WTC11 (cell line): Measurements from ENCODE around the gene PRKN. TPM values are rescaled to one million over a fixed set of nuclear protein-coding genes. Genes with fewer than 3 reads are reported as not detected.
A peak's percentile ranks its signal among the peaks of the same experiment; 100 is the strongest.

ENCODE experiments used
- ATAC-seq: fragments of 200-7000 bp; cut with Tn5 transposase; 2 replicates; pipeline ENCODE4 v1.10.0; 2021; ENCODE audit warnings: mild to moderate bottlenecking, moderate library complexity
- CTCF ChIA-PET: fragments of 300-600 bp; sonication (Branson Sonifier 250); formaldehyde crosslinking; loops from one replicate; lab custom pipeline; 2021; ENCODE audit warnings: antibody characterized with exemption; lab: Charles Lee
- POLR2A ChIA-PET: fragments of 350-600 bp; sonication (Branson Sonifier 250); formaldehyde crosslinking; loops from one replicate; lab custom pipeline; 2021; ENCODE audit warnings: antibody characterized with exemption; lab: Charles Lee
- DNase-seq: peaks from one replicate; pipeline ENCODE4 v3.0.0; 2021; ENCODE audit warnings: low spot score
- H3K27ac Mint-ChIP-seq: 2 replicates; pipeline ENCODE4 v1.8.0; 2021; ENCODE audit warnings: mixed read lengths
- H3K27me3 Mint-ChIP-seq: 2 replicates; pipeline ENCODE4 v1.8.0; 2021; ENCODE audit warnings: low read depth, mild to moderate bottlenecking, moderate library complexity, mixed read lengths
- H3K36me3 Mint-ChIP-seq: 2 replicates; pipeline ENCODE4 v1.8.0; 2021; ENCODE audit warnings: mixed read lengths
- H3K4me1 Mint-ChIP-seq: 2 replicates; pipeline ENCODE4 v1.8.0; 2022; ENCODE audit warnings: mixed read lengths
- H3K4me3 Mint-ChIP-seq: 2 replicates; pipeline ENCODE4 v1.8.0; 2021; ENCODE audit warnings: mild to moderate bottlenecking, moderate library complexity, mixed read lengths
- H3K9me3 Mint-ChIP-seq: 2 replicates; pipeline ENCODE4 v1.8.0; 2021; ENCODE audit warnings: mixed read lengths
- E2F4 ChIP-seq: sonication (generic); formaldehyde crosslinking; IDR thresholded peaks from 2 replicates; pipeline ENCODE4 v1.8.1; 2022; ENCODE audit warnings: low read depth, mild to moderate bottlenecking, moderate library complexity, missing genetic modification reagents, borderline replicate concordance
- ELF4 ChIP-seq: sonication (generic); formaldehyde crosslinking; IDR thresholded peaks from 2 replicates; pipeline ENCODE4 v1.8.1; 2022; ENCODE audit warnings: low read depth, mild to moderate bottlenecking, moderate library complexity, missing genetic modification reagents
- FOXJ3 ChIP-seq: sonication (generic); formaldehyde crosslinking; IDR thresholded peaks from 2 replicates; pipeline ENCODE4 v1.9.0; 2021; ENCODE audit warnings: missing genetic modification reagents, mild to moderate bottlenecking, borderline replicate concordance
- FOXK1 ChIP-seq: sonication (generic); formaldehyde crosslinking; IDR thresholded peaks from 2 replicates; pipeline ENCODE4 v1.8.0; 2022; ENCODE audit warnings: mild to moderate bottlenecking, moderate library complexity, missing genetic modification reagents
- GABPB1 ChIP-seq: sonication (generic); formaldehyde crosslinking; IDR thresholded peaks from 2 replicates; pipeline ENCODE4 v1.8.1; 2023; ENCODE audit warnings: mild to moderate bottlenecking, missing genetic modification reagents
- OVOL2 ChIP-seq: fragments of 250-450 bp; sonication (Bioruptor Pico); IDR thresholded peaks from 2 replicates; pipeline ENCODE4 v1.9.0; 2021; ENCODE audit warnings: mild to moderate bottlenecking, borderline replicate concordance
- PRRX2 ChIP-seq: fragments of 250-450 bp; sonication (Bioruptor Pico); IDR thresholded peaks from 2 replicates; pipeline ENCODE4 v1.8.0; 2021; ENCODE audit warnings: mild to moderate bottlenecking
- SMAD3 ChIP-seq: sonication (generic); formaldehyde crosslinking; IDR thresholded peaks from 2 replicates; pipeline ENCODE4 v1.8.0; 2022; ENCODE audit warnings: missing genetic modification reagents, mild to moderate bottlenecking, borderline replicate concordance
- SMAD4 ChIP-seq: sonication (generic); formaldehyde crosslinking; IDR thresholded peaks from 2 replicates; pipeline ENCODE4 v1.8.0; 2022; ENCODE audit warnings: mild to moderate bottlenecking, missing genetic modification reagents
- ZBTB21 ChIP-seq: sonication (generic); formaldehyde crosslinking; IDR thresholded peaks from 2 replicates; pipeline ENCODE4 v1.8.1; 2023; ENCODE audit warnings: mild to moderate bottlenecking, missing genetic modification reagents, borderline replicate concordance
- ZMAT4 ChIP-seq: fragments of 250-450 bp; sonication (Bioruptor Pico); IDR thresholded peaks from 2 replicates; pipeline ENCODE4 v1.9.0; 2021; ENCODE audit warnings: mild to moderate bottlenecking
- ZNF138 ChIP-seq: sonication (generic); formaldehyde crosslinking; conservative IDR thresholded peaks from 2 replicates; pipeline ENCODE4 v1.8.1; 2022; ENCODE audit warnings: mild to moderate bottlenecking, moderate library complexity, missing genetic modification reagents
- ZNF281 ChIP-seq: sonication (generic); formaldehyde crosslinking; IDR thresholded peaks from 2 replicates; pipeline ENCODE4 v1.8.0; 2023; ENCODE audit warnings: mild to moderate bottlenecking, missing genetic modification reagents
- ZNF416 ChIP-seq: fragments of 250-450 bp; sonication (Bioruptor Pico); IDR thresholded peaks from 2 replicates; pipeline ENCODE4 v1.9.0; 2021; ENCODE audit warnings: mild to moderate bottlenecking, inconsistent platforms
- ZSCAN18 ChIP-seq: fragments of 250-450 bp; sonication (Bioruptor Pico); IDR thresholded peaks from 2 replicates; pipeline ENCODE4 v2.1.2; 2022; ENCODE audit warnings: mild to moderate bottlenecking, moderate library complexity
- total RNA-seq: library from RNA; stranded (reverse); gene quantifications from 3 replicates; pipeline ENCODE4 v1.2.3, GENCODE V29; 2021

Gene PRKN
- total RNA-seq, 1 experiment from 2014 or later: 0.59 TPM

GRCh38 chr6:161564952-161565351 lies 1162.6 kb downstream of the PRKN start (continued):
- TF ChIP-seq ZNF281 (CRISPR knock-in tag) (no peak), ELF4 (CRISPR knock-in tag) (no peak), SMAD4 (no peak), ZSCAN18 (no peak), GABPB1 (CRISPR knock-in tag) (no peak), PRRX2 (no peak), ZMAT4 (CRISPR knock-in tag) (no peak), E2F4 (CRISPR knock-in tag) (no peak), ZNF416 (CRISPR knock-in tag) (no peak), SMAD3 (CRISPR knock-in tag) (no peak), ZBTB21 (CRISPR knock-in tag) (no peak), FOXJ3 (no peak), OVOL2 (CRISPR knock-in tag) (no peak)

- CTCF ChIA-PET: no interaction called here
- H3K4me1 Mint-ChIP-seq: no peaks in the 10 kb centered on the region
These were observed 1165.7 kb downstream of the PRKN start for GRCh38 chr6:161561908-161562307.

GRCh38 chr6:161557333-161558107 lies 1170.0 kb downstream of the PRKN start:
- POLR2A ChIA-PET: no interaction called here
- DNase-seq (no peak), ATAC-seq (peak; percentile 89)
- TF ChIP-seq FOXK1 (CRISPR knock-in tag) (no peak), ZSCAN18 (0 out of 2 replicates have a peak, but pooled peaks have one; percentile 35)
- TF ChIP-seq, all 79 proteins: peak for 1
- Mint-ChIP-seq H3K27ac (no peak overlapping the region), H3K9me3 (peaks cover 27% of the 10 kb centered on the region), H3K27me3 (no peaks in the 10 kb centered on the region), H3K36me3 (peaks cover 16% of the 10 kb centered on the region), H3K4me3 (no peak overlapping the region), H3K4me1 (no peaks in the 10 kb centered on the region)
- CTCF ChIA-PET: interaction anchor here (1.0 to 2.2 kb wide), 8 partner anchors 60 to 566 kb away, joined by 4 to 10 read pairs (median 8); no protein-coding TSS in a partner anchor

More at GRCh38 chr6:161561908-161562307, 1165.7 kb downstream of the PRKN start:
- no peak overlapping the region for H3K4me3 Mint-ChIP-seq
- POLR2A ChIA-PET: no interaction called here
- no peak for DNase-seq
- no peak overlapping the region for H3K27ac Mint-ChIP-seq
- TF ChIP-seq ZNF138 (CRISPR knock-in tag): no peak
- no peak for ATAC-seq
- no peaks in the 10 kb centered on the region for H3K36me3 Mint-ChIP-seq
- H3K9me3 Mint-ChIP-seq: no peaks in the 10 kb centered on the region
- H3K27me3 Mint-ChIP-seq: no peaks in the 10 kb centered on the region
